ENCODE measurements around the gene TTC36.

Gene TTC36

DNA sequence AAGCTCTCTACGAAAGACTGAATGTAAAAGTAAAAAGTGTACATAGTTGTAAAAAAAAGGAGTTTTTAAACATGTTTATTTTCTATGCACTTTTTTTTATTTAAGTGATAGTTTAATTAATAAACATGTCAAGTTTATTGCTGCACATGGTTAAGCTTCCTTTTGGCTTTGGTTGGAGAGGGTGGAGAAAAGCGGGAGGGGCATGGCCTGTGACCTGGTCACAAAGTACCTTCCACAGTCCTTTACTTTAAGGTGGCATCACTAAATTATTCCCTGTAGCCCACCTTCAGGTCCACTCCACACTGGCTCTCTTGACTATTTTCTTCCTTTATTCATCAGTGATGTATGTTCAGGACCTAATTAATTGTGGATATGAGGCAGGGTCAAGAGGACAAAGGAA is 586 bp upstream of the TTC36 start:
- TF ChIP-seq ZFX (IDR thresholded peaks at IDR 0.05; ENCODE audit: borderline replicate concordance) = no peak
- TF ChIP-seq, protein P1, sequence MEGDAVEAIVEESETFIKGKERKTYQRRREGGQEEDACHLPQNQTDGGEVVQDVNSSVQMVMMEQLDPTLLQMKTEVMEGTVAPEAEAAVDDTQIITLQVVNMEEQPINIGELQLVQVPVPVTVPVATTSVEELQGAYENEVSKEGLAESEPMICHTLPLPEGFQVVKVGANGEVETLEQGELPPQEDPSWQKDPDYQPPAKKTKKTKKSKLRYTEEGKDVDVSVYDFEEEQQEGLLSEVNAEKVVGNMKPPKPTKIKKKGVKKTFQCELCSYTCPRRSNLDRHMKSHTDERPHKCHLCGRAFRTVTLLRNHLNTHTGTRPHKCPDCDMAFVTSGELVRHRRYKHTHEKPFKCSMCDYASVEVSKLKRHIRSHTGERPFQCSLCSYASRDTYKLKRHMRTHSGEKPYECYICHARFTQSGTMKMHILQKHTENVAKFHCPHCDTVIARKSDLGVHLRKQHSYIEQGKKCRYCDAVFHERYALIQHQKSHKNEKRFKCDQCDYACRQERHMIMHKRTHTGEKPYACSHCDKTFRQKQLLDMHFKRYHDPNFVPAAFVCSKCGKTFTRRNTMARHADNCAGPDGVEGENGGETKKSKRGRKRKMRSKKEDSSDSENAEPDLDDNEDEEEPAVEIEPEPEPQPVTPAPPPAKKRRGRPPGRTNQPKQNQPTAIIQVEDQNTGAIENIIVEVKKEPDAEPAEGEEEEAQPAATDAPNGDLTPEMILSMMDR (IDR thresholded peaks at IDR 0.05) = no peak
- no peak overlapping the region for H3K27ac ChIP-seq

DNA sequence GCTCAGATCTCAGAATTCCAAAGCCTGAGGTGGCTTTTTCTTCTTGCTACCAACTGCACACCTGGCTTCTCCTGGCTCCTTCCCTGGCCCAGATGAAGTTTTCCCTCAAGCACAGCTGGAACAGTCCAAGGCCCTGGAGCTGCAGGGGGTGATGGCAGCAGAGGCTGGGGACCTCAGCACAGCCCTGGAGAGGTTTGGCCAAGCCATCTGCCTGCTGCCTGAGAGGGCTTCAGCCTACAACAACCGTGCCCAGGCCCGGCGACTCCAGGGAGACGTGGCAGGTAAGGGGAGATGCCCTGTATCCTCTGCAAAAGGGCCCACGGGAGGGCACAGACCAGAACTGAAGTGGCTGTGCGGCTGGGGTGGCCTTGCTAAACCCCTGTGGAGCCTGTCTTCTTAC is 1.2 kb downstream of the TTC36 start:
- H3K27ac ChIP-seq = no peak overlapping the region
- TF ChIP-seq, protein P1 (IDR thresholded peaks at IDR 0.05) = no peak
- TF ChIP-seq ZFX (IDR thresholded peaks at IDR 0.05; ENCODE audit: borderline replicate concordance) = no peak

DNA sequence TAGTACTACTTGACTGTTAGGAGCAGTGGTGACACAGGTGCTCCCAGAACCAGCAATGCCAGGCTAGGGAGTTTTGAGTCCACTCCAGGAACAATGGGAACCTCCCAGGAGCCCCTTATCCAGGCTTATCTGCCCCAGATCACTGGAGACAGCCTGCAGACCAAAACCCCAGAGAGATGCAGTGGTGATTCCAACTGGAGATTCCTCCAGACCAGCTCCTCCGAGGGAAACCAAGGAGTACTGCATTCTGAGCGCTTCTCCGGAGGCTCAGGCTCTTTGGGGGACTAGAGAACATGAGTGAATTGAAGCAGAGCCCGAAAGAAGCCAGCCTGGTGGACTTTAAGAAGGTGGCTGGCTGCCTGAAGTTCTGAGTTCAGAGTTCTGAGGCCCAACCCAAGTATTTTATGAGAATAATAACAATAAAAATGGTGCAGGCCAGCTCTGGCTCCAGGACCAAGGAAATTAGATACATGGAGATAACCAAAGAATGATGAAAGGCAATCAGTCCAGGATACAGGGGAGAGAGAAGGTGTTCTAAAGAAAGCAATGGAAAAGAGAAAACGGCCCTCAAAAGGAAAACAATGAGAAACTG is 2.4 kb downstream of the TTC36 start:
- peak overlapping the region; percentile 88 for H3K27ac ChIP-seq
- TF ChIP-seq ZFX (IDR thresholded peaks at IDR 0.05; ENCODE audit: borderline replicate concordance) = no peak
- TF ChIP-seq, protein P1 (IDR thresholded peaks at IDR 0.05) = no peak

DNA sequence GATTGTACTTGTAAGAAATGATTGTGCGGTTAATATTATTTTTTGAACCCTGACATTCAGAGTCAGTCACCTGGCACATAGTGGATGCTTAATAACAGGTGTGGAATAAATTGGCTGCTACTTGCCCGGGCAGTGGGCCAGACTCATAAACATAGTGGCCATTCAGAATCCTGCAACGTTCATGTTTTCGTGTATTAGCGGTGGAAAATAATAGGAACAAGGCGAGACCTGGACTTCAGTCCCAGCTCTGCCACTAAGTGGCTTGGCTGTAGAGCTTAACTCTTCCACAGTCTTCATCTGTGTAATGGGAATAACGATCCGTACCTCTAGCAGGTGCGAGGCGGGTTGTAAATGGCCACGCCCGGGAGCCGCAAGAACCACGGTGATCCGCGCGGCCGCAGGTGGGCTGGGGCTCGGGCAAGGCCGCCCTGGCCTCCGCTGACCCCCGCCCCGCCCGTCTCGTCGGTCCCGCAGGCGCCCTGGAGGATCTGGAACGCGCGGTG is 3.0 kb downstream of the TTC36 start:
- peak overlapping the region; percentile 88 for H3K27ac ChIP-seq
- TF ChIP-seq ZFX (IDR thresholded peaks at IDR 0.05; ENCODE audit: borderline replicate concordance) = no peak
- TF ChIP-seq, protein P1 (IDR thresholded peaks at IDR 0.05) = no peak

DNA sequence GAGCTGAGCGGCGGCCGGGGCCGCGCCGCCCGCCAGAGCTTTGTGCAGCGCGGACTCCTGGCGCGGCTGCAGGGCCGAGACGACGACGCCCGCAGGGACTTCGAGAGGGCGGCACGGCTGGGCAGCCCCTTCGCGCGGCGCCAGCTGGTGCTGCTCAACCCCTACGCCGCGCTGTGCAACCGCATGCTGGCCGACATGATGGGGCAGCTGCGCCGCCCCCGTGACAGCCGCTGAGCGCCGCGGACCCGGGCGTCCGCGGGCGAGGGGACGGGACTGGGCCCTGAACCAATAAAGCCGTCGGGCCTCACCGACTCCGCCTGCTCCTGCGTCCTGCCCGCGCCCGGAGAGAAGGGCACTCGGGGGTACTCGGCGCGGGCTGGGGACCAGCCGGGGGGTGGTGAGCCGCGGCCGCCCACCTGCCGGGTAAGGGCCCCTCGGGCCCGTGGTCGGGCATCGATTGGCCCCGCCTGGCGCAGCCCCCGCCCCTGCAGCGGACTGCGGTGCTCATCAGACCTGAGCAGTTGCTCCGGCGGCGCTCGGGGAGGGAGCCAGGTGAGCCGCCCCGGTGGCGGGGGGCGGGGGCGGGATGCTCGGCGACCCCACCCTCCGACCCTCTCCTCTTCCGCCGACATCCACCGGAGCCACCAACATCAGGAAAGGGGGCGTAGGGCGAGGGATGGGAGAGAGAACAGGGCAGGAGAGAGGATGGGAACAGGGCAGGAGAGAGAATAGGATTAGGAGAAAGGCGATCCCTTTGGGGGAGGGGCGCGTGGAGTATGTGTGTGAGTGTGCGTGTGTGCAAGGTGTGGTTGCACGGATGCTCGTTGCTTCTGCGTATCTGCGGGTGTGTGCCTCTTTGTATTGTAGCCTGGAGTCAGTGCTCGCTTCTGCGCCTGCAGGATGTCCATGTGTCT is 3.7 kb downstream of the TTC36 start, which contains the start of gene TMEM25:
Gene TMEM25, plus strand, starts transcription at position 510 of the 914 bp plus-strand sequence. CDS start 610 bp downstream, outside the sequence.
- TF ChIP-seq, protein P1 (IDR thresholded peaks at IDR 0.05) = no peak
- TF ChIP-seq ZFX (IDR thresholded peaks at IDR 0.05; ENCODE audit: borderline replicate concordance) = no peak
- peak within 1 kb of the TSS; percentile 88 for H3K27ac ChIP-seq

GRCh38 chr11:118531597-118532084 is 4.4 kb downstream of the TTC36 start:
- TF ChIP-seq, protein P1 (IDR thresholded peaks at IDR 0.05) = no peak
- no peak for TF ChIP-seq ZFX (IDR thresholded peaks at IDR 0.05; ENCODE audit: borderline replicate concordance)
- peak overlapping the region; percentile 88 for H3K27ac ChIP-seq

Data from 22Rv1 (cell line).